K562 (cell line): ENCODE data around the gene SORCS2. TPM values are rescaled to one million over a fixed set of nuclear protein-coding genes. Genes with fewer than 3 reads are reported as not detected.

Experiments
- ATAC-seq: fragments of 200-7000 bp; cut with Tn5 transposase; 3 replicates; pipeline ENCODE4 v1.9.1; 2020; ENCODE audit warnings: moderate library complexity
- BruUV-seq: library from RNA; stranded (reverse); fragments of 400-500 nt; replicated peaks from 2 replicates; lab custom pipeline; 2021; lab: Mats Ljungman, UMichigan
- CTCF ChIA-PET: fragments of 300-600 bp; formaldehyde crosslinking; extraction: SDS; loops from one replicate; lab custom pipeline; 2021; ENCODE audit warnings: low intra/inter-chr PET ratio; lab: Yijun Ruan, JAX
- POLR2A ChIA-PET: fragments of 300-600, 350-650 bp; sonication (Branson Sonifier 250); formaldehyde crosslinking; extraction: SDS; loops from one replicate; lab custom pipeline; 2021; ENCODE audit warnings: antibody characterized with exemption, inconsistent platforms; lab: Yijun Ruan, JAX
- DNase-seq, 4 experiments: peaks; one replicate each; pipeline versions ENCODE4 v3.0.0 to v3.0.0-alpha.2; 2011 to 2018; ENCODE audit warnings: low spot score in 3 of 4, mixed read lengths in 3 of 4; ENCODE audit errors: extremely low read depth in 1 of 4
- FAIRE-seq: peaks from 2 replicates; lab custom pipeline; 2011; peaks lifted over from hg19 to GRCh38; lab: Jason Lieb, UNC
- H2AFZ ChIP-seq: 2 replicates; pipeline ENCODE4 v1.6.0; 2011; ENCODE audit warnings: low read depth, low read length, control low read depth, inconsistent platforms
- H3K27ac ChIP-seq: fragments of 200-600 bp; 3 replicates; pipeline ENCODE4 v1.8.0; 2011; ENCODE audit warnings: low read depth, mild to moderate bottlenecking, control low read depth, inconsistent platforms, low read length, moderate library complexity, mixed read lengths; ENCODE audit errors: extremely low read depth
- H3K27me3 ChIP-seq, 2 experiments: fragments of 300-600 bp in 1 of 2; 2 replicates in 1 of 2; 3 replicates in 1 of 2; pipeline versions ENCODE4 v1.6.0 to v1.8.0; 2011; ENCODE audit warnings: inconsistent platforms in 2 of 2, low read length in 2 of 2, mild to moderate bottlenecking in 1 of 2, mixed read lengths in 1 of 2, moderate library complexity in 1 of 2; ENCODE audit not compliant: control insufficient read depth in 2 of 2, insufficient read depth in 2 of 2
- H3K36me3 ChIP-seq: fragments of 300-600 bp; 3 replicates; pipeline ENCODE4 v1.8.0; 2011; ENCODE audit warnings: mild to moderate bottlenecking, low read length, inconsistent platforms; ENCODE audit not compliant: control insufficient read depth, insufficient read depth
- H3K4me1 ChIP-seq, 2 experiments: fragments of 200-600 bp in 1 of 2; replicated peaks in 1 of 2; 2 replicates in 1 of 2; 3 replicates in 1 of 2; pipeline versions ENCODE4 v1.5.1 to v1.8.0; 2011; ENCODE audit warnings: inconsistent platforms in 2 of 2, low read length in 2 of 2, mild to moderate bottlenecking in 1 of 2, mixed read lengths in 1 of 2, moderate library complexity in 1 of 2; ENCODE audit not compliant: control insufficient read depth in 2 of 2, insufficient read depth in 2 of 2
- H3K4me2 ChIP-seq: 2 replicates; pipeline ENCODE4 v1.6.1; 2011; ENCODE audit warnings: low read length, control low read depth, inconsistent platforms, mixed read lengths; ENCODE audit not compliant: insufficient read depth
- H3K4me3 ChIP-seq: fragments of 200-600 bp; sonication (generic), shearing (Covaris generic); 2 replicates; pipeline ENCODE4 v1.5.1; 2016; ENCODE audit warnings: control low read depth, inconsistent platforms
- H3K79me2 ChIP-seq: fragments of 200-600 bp; 3 replicates; pipeline ENCODE4 v1.8.0; 2011; ENCODE audit warnings: low read length, inconsistent platforms; ENCODE audit not compliant: control insufficient read depth, insufficient read depth
- H3K9ac ChIP-seq, 2 experiments: 2 replicates each; pipeline versions ENCODE4 v1.6.0 to v1.6.1; 2011; ENCODE audit warnings: low read depth in 2 of 2, low read length in 2 of 2, control low read depth in 1 of 2, inconsistent platforms in 1 of 2, mild to moderate bottlenecking in 1 of 2, mixed read lengths in 1 of 2; ENCODE audit not compliant: insufficient read depth in 1 of 2
- H3K9me1 ChIP-seq: one replicate; pipeline ENCODE4 v1.6.0; 2011; ENCODE audit warnings: inconsistent platforms, mild to moderate bottlenecking, low read length, moderate library complexity; ENCODE audit not compliant: control insufficient read depth, insufficient read depth
- H3K9me3 ChIP-seq: replicated peaks from 2 replicates; pipeline ENCODE4 v1.5.1; 2011; ENCODE audit warnings: low read depth, low read length, inconsistent platforms; ENCODE audit not compliant: control insufficient read depth, insufficient read depth
- H4K20me1 ChIP-seq: replicated peaks from 2 replicates; pipeline ENCODE4 v1.6.1; 2011; ENCODE audit warnings: low read length, inconsistent platforms, mixed read lengths; ENCODE audit not compliant: control insufficient read depth, insufficient read depth
- AFF4 ChIP-seq: sonication (generic); formaldehyde crosslinking; IDR thresholded peaks from 2 replicates; pipeline ENCODE4 v1.8.0; 2023; ENCODE audit warnings: mild to moderate bottlenecking, missing genetic modification reagents
- RBM25 ChIP-seq: fragments of 200-400 bp; formaldehyde crosslinking; IDR thresholded peaks from 2 replicates; pipeline ENCODE4 v1.6.1; 2018; ENCODE audit warnings: low read length, low read depth, moderate library complexity; ENCODE audit not compliant: severe bottlenecking
- ZC3H11A ChIP-seq: IDR thresholded peaks from 2 replicates; pipeline ENCODE4 v1.6.1; 2012; ENCODE audit warnings: low read depth, low read length, improper control_type of control experiment
- WGBS: fragments of 100-300 bp; shearing (Covaris generic); methylation state at CpG from one replicate; pipeline ENCODE4 v1.1.6; 2016; ENCODE audit warnings: low coverage, mixed read lengths; ENCODE audit not compliant: insufficient coverage; ENCODE audit errors: missing lambda C conversion rate; 5-methylcytosine and 5-hydroxymethylcytosine counted together
- in situ Hi-C: fragments of 300-500 bp; cut with MboI; formaldehyde crosslinking; loops from 4 replicates; pipeline ENCODE4 v1.15.0; 2018; ENCODE audit warnings: inconsistent platforms, mixed read lengths
- intact Hi-C: fragments of 100-400 bp; cut with micrococcal nuclease; formaldehyde crosslinking; loops from 2 replicates; pipeline ENCODE4 v1.14.2; 2022
- polyA plus RNA-seq, 8 experiments: library from polyadenylated mRNA; depleted of rRNA in 4 of 8; stranded (reverse) in 5 of 8; unstranded in 3 of 8; fragments of >200 nt; fragmentation: Nextera tagmentation in 2 of 8; fragmentation: Illumina TruSeq in 1 of 8; extraction: Ambion mirVana in 2 of 8; extraction: Trizol in 1 of 8; gene quantifications; 2 replicates each; pipeline versions ENCODE4 v1.2.1 to v1.2.3, GENCODE V29; 2011 to 2014; ENCODE audit warnings: inconsistent platforms in 1 of 8, missing spikeins in 1 of 8
- total RNA-seq, 7 experiments: library from RNA; depleted of rRNA in 6 of 7; stranded (reverse); fragments of >200 nt in 6 of 7; fragmentation: Illumina TruSeq in 2 of 7; extraction: Trizol in 2 of 7; gene quantifications; 2 replicates each; pipeline versions ENCODE4 v1.2.1 to v1.2.3, GENCODE V29; 2011 to 2021; ENCODE audit warnings: low replicate concordance in 1 of 7

Gene SORCS2
- total and polyA plus RNA-seq, 9 of the 15 experiments (the other 6 are each of a cell fraction or from before 2014, with no cell fraction given), result not detected

DNA sequence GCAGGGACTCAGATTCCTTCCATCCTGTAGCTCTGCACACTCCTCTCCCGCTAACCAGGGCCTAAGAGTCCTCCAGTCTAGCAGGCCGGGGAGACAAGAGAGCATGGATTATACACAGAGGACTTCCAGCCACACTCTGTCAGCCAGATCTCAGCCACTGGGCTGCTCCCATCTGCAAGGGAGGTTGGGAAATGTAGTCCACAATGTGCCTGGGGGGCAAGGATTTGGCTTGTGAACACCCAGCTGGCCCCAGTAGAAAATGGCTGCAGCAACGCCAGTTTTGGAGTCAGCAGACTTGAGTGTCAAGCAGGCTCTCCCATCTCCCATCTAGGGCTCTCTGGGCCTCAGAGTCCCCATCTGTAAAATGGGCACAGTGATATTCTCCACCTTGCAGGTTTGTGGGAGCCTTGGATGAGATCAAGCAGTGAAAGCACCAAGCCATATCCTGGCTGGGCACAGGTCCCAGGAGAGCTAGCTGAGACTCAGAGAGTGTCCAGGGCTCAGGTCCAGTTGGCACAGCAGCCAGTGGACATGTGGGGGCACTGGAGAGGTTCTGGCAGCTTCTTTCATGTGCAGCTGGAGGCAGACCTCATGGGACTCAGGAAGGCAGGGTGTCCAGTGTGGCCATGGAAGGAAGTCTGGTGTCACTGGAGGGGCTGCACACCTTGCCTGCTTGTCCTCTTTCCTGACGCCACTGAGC lies 227.8 kb downstream of the SORCS2 start:
- Histone ChIP-seq H3K9ac (no peak overlapping the region), H3K9me3 (no peaks in the 10 kb centered on the region), H3K79me2 (no peaks in the 10 kb centered on the region), H3K9me1 (no peaks in the 10 kb centered on the region), H3K36me3 (no peaks in the 10 kb centered on the region), H3K4me1 (no peaks in the 10 kb centered on the region), H3K4me2 (no peak overlapping the region), H3K27ac (no peak overlapping the region), H3K4me3 (no peak overlapping the region), H3K27me3 (peaks cover 0 to 25% of the 10 kb centered on the region in 2 experiments; a peak in 2 of 5 replicates), H4K20me1 (no peaks in the 10 kb centered on the region), H2AFZ (no peak overlapping the region)
- intact Hi-C loops (no loop called here), in situ Hi-C loops (no loop called here)
- no peak for TF ChIP-seq AFF4 (CRISPR knock-in tag)
- TF ChIP-seq RBM25, result peak; percentile 23
- TF ChIP-seq ZC3H11A, result no peak
- ATAC-seq (no peak), FAIRE-seq (no peak), DNase-seq (no peak)
- ChIA-PET CTCF (no interaction called here), POLR2A (interaction anchor here (0.7 kb wide), 1 partner anchor 8 kb away, joined by 3 read pairs; no protein-coding TSS in a partner anchor)
- WGBS, result 0% methylated on average over 3 of the region's 4 CpGs
- no TSS peak for BruUV-seq
